Right lobe of liver (tissue), 6 donors: ENCODE data around the gene MKLN1. TPM values are rescaled to one million over a fixed set of nuclear protein-coding genes. Genes with fewer than 3 reads are reported as not detected.

ENCODE experiments used
- ATAC-seq, 4 donors: fragments of 200-7000 bp; cut with Tn5 transposase; one replicate each; pipeline ENCODE4 v1.9.1; 2020; ENCODE audit warnings: mild to moderate bottlenecking in 4 of 4, moderate library complexity in 4 of 4
- DNase-seq, 3 donors: peaks; one replicate each; pipeline ENCODE4 v3.0.0-alpha.2; 2020
- H3K27ac ChIP-seq, 3 donors: fragments of 200-600 bp; one replicate each; pipeline ENCODE4 v1.8.0; 2022
- H3K27me3 ChIP-seq, 2 donors: fragments of 200-600 bp; one replicate each; pipeline ENCODE4 v1.8.0; 2022
- H3K36me3 ChIP-seq, 4 donors: fragments of 200-600 bp; sonication (generic) in 1 of 4; one replicate each; pipeline versions ENCODE4 v1.5.1 to v1.8.0; 2017 to 2022; ENCODE audit warnings: control low read depth in 1 of 4
- H3K4me1 ChIP-seq, 4 donors: fragments of 200-600 bp; sonication (generic) in 1 of 4; one replicate each; pipeline versions ENCODE4 v1.5.1 to v1.8.0; 2017 to 2022; ENCODE audit warnings: control low read depth in 1 of 4
- H3K4me3 ChIP-seq, 3 donors: fragments of 200-600 bp; one replicate each; pipeline ENCODE4 v1.8.0; 2022
- H3K9me3 ChIP-seq, 4 donors: fragments of 200-600 bp; sonication (generic) in 1 of 4; one replicate each; pipeline versions ENCODE4 v1.5.1 to v1.8.0; 2017 to 2022; ENCODE audit warnings: control low read depth in 1 of 4
- POLR2A ChIP-seq: fragments of 450-650 bp; IDR thresholded peaks from one replicate; pipeline ENCODE4 v1.6.1; 2017; ENCODE audit warnings: antibody characterized with exemption, mild to moderate bottlenecking
- WGBS: methylation state at CpG from one replicate; pipeline ENCODE4 v1.1.6; 2018; ENCODE audit warnings: low coverage, low lambda C conversion rate; ENCODE audit not compliant: insufficient coverage; ENCODE audit errors: missing lambda C conversion rate; 5-methylcytosine and 5-hydroxymethylcytosine counted together
- intact Hi-C, 2 donors: fragments of 100-400 bp; cut with DNase I; formaldehyde crosslinking; loops; one replicate each; pipeline versions ENCODE4 v1.11.2 to v1.14.1; 2022
- total RNA-seq, 6 experiments: library from RNA; depleted of rRNA in 2 of 6; stranded (reverse); fragments of >200 nt in 2 of 6; fragmentation: NEBNext Ultra II Directional in 3 of 6; extraction: Animal tissue kit (Norgen Biotek cat#: 25700) in 3 of 6; gene quantifications; one replicate each; pipeline versions ENCODE4 v1.1.0 to v1.2.4, GENCODE V29; 2016 to 2023
- TF ChIP-seq, protein P1 (sequence below), 4 donors: fragments of 200-600 bp in 3 of 4; fragments of 450-650 bp in 1 of 4; IDR thresholded peaks; one replicate each; pipeline versions ENCODE4 v1.5.1 to v1.8.0; 2016 to 2022; ENCODE audit warnings: antibody characterized with exemption in 4 of 4, mild to moderate bottlenecking in 2 of 4
- donor health status: DM: no; HTN: yes; CAD: no.
- donor health status: DM: no; HTN: no; CAD: no.
- donor health status: DM: no; HTN: no; CAD: no.
- donor health status: DM: no; HTN: yes; CAD: no.
- donor health status: DM: no; HTN: yes; CAD: no.

MKLN1 gene
- total RNA-seq, 6 experiments from 2014 or later: 24.0 to 39.6 (median 35.1) TPM

DNA sequence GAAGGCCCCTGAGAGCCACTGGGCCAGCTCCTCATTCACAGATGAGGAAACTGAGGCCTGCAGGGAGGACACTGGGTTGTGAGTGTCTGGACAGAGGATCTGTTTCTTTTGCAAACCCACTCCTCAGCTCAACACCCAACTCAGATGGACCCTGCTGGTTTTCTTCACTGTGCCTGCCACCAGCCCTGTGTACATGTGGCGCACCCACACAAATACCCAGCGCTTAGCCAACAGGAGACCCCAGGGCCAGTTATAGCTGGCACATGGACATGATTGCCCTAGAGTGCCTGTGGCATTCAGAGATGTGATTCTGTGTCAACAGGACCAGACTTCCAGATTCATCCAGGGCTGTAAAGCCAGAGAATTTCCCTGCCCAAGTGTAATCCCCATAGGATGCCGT is 216.3 kb downstream of the MKLN1 start:
- TF ChIP-seq, protein P1, sequence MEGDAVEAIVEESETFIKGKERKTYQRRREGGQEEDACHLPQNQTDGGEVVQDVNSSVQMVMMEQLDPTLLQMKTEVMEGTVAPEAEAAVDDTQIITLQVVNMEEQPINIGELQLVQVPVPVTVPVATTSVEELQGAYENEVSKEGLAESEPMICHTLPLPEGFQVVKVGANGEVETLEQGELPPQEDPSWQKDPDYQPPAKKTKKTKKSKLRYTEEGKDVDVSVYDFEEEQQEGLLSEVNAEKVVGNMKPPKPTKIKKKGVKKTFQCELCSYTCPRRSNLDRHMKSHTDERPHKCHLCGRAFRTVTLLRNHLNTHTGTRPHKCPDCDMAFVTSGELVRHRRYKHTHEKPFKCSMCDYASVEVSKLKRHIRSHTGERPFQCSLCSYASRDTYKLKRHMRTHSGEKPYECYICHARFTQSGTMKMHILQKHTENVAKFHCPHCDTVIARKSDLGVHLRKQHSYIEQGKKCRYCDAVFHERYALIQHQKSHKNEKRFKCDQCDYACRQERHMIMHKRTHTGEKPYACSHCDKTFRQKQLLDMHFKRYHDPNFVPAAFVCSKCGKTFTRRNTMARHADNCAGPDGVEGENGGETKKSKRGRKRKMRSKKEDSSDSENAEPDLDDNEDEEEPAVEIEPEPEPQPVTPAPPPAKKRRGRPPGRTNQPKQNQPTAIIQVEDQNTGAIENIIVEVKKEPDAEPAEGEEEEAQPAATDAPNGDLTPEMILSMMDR (IDR thresholded peaks at IDR 0.05): no peak
- no peak for TF ChIP-seq POLR2A
- Histone ChIP-seq H3K27ac (no peak overlapping the region), H3K4me3 (no peak overlapping the region), H3K9me3 (no peaks in the 10 kb centered on the region), H3K27me3 (no peaks in the 10 kb centered on the region), H3K36me3 (no peaks in the 10 kb centered on the region), H3K4me1 (peaks cover 0 to 6% (median 0%) of the 10 kb centered on the region in 4 donors)
- intact Hi-C loops: no loop called here
- DNase-seq: no peak
- WGBS: no CpG with 5 or more reads among the region's 3 CpGs
- no peak for ATAC-seq

DNA sequence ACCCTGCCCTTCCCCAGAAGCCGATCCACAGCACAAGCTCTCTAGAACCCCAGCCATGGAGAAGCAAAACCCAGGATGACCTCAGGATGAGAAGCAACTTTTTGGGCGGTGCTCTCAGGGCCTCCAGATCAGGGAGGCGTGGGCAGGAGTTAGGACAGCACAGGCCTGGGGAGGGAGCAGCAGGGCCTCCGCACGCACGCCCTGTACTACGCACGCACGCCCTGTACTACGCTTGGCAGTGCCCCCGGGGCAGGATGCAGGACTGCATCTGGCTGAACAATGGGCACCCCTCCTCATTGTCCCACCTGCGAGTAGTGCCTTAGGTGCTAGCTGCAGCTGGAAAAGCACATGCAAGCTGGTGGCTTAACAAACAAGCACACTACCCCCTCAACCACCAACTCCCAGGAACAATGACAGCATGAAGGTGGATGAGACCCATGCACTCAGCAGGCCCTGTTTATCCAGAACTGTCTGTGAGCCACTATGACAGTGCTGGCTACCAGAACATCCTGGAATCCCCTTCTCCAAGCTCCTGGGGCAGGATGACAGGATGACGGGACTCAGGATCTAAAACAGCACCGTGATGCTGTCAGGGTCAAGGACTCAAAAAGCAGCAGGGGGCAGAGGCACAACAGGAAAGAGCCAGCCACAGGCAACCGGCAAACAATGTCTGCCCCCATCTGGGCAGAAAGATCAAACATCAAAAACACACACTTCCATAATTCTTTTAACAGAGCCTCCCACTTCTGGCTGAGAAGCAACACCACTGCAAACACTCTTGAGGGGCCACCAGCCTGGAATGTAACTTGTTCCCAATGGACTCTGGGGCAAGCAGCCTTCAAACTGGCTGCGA is 217.0 kb downstream of the MKLN1 start:
- Histone ChIP-seq H3K4me3 (no peak overlapping the region), H3K36me3 (no peaks in the 10 kb centered on the region), H3K27me3 (no peaks in the 10 kb centered on the region), H3K4me1 (peaks cover 0 to 6% (median 0%) of the 10 kb centered on the region in 4 donors), H3K27ac (no peak overlapping the region), H3K9me3 (no peaks in the 10 kb centered on the region)
- ATAC-seq (peak in 2 of 4 donors; percentile 12 to 27), DNase-seq (no peak)
- no peak for TF ChIP-seq POLR2A
- intact Hi-C loops: no loop called here
- 30% methylated on average over 3 of the region's 16 CpGs for WGBS

DNA sequence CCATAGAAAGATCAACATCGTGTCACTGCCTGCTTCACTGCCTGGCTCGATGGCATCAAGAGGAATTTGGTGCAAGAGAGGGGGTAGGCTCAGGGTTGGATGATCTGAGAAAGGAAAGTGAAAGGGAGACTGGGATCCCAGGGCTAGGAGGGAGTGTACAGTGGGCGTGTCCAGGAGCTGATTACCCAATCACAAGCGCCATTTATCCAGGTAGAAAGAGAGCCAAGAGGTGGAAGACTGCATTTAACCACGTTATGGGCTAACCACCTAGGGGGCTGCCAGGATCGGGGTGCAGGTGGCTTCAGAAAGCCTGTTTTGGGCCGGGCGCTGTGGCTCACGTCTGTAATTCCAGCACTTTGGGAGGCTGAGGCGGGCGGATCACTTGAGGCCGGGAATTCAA is 218.4 kb downstream of the MKLN1 start:
- no peak overlapping the region for H3K27ac ChIP-seq
- intact Hi-C loops: no loop called here
- peaks cover 0 to 3% (median 0%) of the 10 kb centered on the region in 4 donors for H3K4me1 ChIP-seq
- TF ChIP-seq, protein P1 (IDR thresholded peaks at IDR 0.05): no peak
- no peak for TF ChIP-seq POLR2A
- no peaks in the 10 kb centered on the region for H3K27me3 ChIP-seq
- H3K9me3 ChIP-seq: no peaks in the 10 kb centered on the region
- H3K4me3 ChIP-seq: no peak overlapping the region
- no peaks in the 10 kb centered on the region for H3K36me3 ChIP-seq
- WGBS: 58% methylated on average over 7 of the region's 12 CpGs
- no peak for DNase-seq
- peak; percentile 34 to 83 (median 68) for ATAC-seq

Other genes starting within 250 kb of the MKLN1 start
- gene PODXL, start 228.8 kb downstream of the MKLN1 start, total RNA-seq: 10 to 100 TPM in 1 of 6 experiments, 1 to 10 TPM in 5; 2.1 to 11.4 (median 3.4) TPM